GM19468 (cell line): ENCODE data around the gene GPR155.
"Not testable (repeated sequence)": the region's sequence is repeated elsewhere in the genome, so short reads cannot be mapped to it uniquely, and the experiment has no call there.

Experiments
- ATAC-seq: cut with Tn5 transposase; IDR thresholded peaks from one replicate; pipeline ENCODE4 v1.9.1; 2021; ENCODE audit warnings: mild to moderate bottlenecking, moderate library complexity, moderate number of reproducible peaks; ENCODE audit not compliant: unreplicated experiment; ENCODE audit errors: extremely low read depth

The GPR155 gene

DNA sequence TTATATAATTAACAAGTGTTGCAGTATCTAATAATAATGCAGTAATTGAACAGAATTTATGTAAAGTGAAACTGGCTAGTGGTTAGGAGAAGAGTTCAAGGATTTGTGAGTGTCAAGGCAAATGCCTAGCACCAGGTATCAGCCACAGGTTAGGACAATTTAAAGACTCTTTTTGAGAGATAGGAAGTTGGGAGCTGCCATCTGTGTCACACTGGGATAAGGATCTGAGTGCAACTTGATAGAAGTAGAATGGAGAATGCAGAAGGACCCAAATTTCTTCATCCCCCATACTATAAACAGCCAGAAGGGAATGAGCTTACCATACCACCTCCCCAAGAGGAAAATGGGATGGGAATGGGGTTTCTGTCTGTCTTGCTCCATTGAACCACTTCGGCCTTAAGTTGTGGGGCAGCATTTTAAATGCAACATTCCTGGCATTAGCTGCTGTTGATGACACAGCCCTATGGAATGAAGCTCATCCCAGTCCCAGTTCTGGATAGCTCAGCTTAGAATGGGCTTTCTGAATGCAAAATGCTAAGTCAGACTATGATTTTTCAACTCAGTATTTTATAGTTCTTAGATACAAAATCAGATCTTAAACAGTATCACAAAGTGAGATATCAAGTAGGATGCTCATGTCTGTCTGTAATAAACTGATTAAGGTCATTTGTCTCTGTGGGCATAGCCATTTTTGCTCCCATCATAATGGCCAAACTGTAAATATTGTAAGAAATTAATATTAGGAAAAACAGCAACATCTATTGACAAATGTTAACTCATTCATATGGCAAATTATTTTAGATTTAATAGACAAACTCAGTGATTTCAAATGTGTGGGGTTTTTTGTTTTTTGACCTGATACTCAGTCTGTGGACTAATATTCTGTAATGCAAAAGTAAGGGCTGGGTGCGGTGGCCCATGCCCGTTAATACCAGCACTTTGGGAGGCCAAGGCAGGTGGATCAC lies 44.0 kb downstream of the GPR155 start:
- ATAC-seq: no peak

DNA sequence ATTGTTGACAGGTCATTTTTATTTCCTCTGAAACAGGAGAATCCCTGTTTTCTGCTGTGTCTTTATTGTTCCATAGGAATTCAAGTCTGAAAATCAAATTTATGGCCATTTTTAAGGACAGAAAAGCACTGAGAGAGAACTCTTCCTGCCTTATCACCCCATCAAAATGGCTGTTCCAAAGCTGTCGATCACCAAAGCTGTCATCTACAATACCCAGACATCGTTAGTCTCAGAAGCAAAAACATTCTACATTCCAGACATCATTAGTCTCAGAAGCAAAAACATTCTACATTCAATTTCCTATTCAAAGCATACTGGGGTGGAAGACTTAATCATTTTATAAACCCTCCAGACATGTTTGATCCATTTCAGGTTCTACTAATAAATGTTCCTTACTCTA lies 46.9 kb downstream of the GPR155 start:
- no peak for ATAC-seq

GRCh38 chr2:174439323-174439722 lies 47.5 kb downstream of the GPR155 start:
- no peak for ATAC-seq

DNA sequence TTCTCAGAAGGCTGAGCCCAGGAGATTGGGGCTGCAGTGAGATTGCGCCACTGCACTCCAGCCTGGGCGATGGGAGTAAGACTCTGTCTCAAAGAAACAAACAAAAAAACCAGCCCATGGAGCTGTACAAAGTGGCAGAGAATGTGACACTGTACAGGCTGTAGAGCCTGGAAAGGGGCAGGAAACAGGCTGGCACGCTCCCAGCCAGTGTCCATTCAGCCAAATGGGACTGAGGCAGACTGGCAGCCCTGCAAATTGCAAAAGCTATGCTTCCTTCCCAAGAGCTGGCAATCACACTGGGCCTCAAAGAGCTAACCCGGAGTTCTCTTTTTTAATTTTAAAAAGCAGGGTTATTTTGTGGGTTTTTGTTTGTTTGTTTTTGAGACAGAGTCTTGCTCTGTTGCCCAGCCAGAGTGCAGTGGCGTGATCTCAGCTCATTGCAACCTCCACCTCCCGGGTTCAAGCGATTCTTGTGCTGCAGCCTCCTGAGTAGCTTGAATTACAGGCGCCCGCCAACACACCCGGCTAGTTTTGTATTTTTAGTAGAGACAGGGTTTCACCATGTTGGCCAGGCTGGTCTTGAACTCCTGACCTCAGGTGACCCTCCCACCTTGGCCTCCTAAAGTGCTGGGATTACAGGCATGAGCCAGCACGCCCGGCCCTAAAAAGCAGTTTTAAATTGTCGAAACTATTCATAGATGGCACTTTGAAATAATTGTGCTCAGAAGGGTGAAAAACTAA lies 48.5 kb downstream of the GPR155 start:
- ATAC-seq: no peak

DNA sequence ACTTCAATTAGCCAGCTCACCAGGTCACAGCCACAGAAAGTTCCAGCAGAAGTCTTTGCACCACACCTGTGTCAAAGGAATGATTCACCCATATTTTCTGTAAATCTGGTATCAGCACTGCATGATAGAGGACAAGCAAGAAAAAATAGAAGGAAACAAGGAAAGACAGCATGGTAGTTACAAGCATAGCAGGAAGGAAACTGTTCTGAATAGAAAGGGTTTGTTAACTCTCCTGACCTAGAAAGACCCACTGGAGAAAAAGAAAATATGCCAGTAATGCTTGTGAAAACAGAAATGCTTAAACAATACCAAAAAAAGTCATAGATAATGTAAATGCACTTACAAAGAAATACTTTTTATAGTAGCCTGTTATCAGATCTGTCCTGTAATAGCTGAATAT lies 50.5 kb downstream of the GPR155 start:
- ATAC-seq: no peak

DNA sequence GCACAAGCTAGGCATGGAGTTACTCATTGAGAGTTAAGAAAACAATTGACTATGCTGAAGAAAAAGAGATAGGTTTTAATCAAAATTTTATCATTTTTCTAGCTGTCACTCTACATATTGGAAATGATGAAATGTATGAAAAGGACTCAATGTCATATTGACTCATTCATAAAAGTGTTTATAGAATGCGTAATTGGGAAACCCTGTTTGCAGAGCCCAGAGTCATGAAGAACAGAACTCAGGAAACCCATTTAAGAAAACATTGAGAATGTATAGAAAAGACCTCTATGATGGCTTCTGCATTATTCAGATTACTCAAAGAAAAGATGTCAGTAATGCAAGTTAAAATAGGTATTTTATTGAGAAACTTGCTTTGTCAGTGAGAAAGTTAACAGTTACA lies 54.9 kb downstream of the GPR155 start:
- ATAC-seq: no peak

DNA sequence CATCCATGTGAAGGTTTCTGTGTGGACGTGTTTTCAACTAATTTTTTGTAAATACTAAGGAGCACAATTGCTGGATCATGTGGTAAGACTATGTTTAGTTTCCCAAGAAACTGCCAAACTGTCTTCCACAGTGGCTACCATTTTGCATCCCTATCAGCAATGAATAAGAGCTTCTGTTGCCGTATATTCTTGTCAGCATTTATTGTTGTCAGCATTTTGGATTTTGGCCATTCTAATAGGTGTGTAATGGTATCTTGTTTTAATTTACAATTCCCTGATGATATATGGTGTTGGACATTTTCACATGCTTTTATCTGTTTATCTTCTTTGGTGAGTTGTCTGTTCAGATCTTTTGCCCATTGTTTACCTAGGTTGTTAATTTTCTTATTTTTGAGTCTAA lies 56.8 kb downstream of the GPR155 start:
- no peak for ATAC-seq

- no peak for ATAC-seq
Observed at GRCh38 chr2:174428214-174428613, 58.6 kb downstream of the GPR155 start.

DNA sequence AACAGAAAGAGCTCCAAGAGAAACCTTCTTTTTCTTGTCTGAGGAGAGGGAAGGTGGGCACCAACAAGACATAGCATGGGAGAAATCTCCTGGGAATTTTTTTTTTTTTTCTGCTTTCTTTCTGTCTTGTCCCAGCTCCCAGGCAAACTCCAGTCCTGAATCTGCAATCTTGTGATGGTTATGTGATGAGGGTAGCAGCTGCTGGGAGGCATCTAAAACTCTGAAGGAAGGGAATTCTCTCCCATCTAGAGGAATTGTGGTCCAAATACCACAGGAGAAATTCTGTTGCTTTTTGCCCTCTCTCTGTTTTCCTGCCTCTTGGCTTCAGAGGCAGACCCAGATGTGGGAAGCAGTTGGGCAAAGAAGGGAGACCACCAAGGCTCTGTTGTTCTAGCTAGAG lies 74.6 kb downstream of the GPR155 start:
- ATAC-seq: no peak

GRCh38 chr2:174410039-174410438 lies 76.8 kb downstream of the GPR155 start:
- not testable (repeated sequence) for ATAC-seq

GRCh38 chr2:174403628-174404027 lies 83.2 kb downstream of the GPR155 start:
- ATAC-seq: no peak

DNA sequence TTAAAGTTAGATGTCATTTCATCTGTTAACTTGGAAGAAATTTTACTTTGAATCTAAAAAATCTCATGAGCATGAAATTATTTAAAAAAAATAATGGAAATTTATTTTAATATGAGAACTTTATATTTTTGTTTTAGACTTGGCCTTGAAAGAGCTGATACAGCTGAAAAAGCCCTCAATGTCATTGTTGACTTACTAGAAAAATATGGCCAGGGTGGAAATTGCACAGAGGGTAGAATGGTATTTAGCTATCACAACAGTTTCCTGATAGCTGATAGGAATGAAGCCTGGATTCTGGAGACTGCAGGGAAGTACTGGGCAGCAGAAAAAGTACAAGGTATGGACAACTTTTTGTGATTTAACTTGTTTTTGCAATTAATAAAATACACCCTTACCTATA lies 86.0 kb downstream of the GPR155 start:
- ATAC-seq: no peak

DNA sequence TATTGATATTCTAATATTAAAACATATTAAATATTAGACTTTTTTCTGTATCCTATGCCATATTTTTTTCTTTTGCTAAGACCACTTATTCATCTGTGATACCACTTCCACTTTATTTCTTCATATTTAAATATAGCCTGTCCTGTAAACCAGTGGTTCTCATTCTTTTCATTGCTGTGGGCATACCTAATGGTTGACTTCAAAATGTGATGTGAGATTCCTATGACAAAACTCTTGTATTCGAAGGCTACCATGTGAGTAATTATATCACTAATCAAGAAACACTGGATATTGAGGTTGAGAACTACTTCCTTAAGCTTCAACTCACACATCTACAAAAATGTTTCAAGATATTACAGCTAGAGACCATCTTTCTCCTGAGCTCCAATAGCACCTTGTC lies 87.7 kb downstream of the GPR155 start:
- no peak for ATAC-seq

DNA sequence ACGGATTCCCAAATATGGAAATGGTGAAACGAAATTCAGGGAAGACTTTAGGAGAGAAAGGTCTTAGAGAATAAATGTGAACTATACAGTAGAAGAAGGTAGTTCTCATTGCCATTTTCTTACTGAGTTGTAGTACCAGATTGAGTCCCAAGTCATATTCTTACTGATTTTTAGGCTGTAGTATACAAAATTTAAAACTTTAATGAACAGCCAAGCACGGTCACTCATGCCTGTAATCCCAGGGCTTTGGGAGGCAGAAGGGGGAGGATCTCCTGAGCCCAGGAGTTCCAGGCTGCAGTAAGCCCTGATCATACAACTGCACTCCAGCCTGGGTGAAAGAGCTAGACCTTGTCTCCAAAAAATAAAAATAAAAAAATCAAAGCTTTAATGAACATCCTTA lies 89.1 kb downstream of the GPR155 start:
- no peak for ATAC-seq

GRCh38 chr2:174395969-174396630 lies 90.7 kb downstream of the GPR155 start:
- ATAC-seq: no peak

DNA sequence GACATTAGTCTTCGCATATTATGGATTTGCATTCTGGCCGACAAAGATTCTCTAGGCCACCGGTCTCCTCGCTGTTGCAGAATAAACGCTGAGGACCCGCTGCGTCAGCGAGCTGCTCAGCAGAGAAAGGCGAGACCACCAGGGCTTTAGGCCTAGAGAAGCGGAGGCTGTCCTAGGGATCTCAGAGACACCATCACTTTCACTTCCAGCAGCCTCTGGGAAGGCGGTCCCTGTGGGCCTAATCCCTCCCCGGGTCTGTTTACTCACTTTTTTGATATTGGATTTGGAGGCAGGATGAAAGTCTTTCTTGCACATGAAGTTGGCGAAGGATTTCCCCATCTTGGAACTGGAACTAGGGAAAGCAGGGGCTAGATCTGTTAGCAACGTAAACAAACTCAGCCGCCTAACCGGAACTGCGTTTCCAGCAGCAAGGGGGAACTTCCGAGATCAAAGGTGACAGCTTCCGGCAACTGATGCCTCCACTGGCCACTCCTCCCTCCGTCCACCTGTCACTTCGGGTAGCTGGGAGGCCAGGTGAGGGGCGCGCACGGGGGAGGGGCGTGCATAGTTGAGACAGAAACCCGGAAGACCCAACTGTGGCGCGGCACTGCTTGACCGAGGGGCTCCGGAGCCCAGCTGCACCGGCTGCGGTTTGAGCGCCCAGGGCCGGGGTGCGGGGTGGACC lies 91.4 kb downstream of the GPR155 start, which contains the start of gene SCRN3:
SCRN3 (plus strand) TSS at position 447 of the 685 bp plus-strand sequence. CDS start 2,554 bp downstream, outside the sequence.
- peak; percentile 68 for ATAC-seq

DNA sequence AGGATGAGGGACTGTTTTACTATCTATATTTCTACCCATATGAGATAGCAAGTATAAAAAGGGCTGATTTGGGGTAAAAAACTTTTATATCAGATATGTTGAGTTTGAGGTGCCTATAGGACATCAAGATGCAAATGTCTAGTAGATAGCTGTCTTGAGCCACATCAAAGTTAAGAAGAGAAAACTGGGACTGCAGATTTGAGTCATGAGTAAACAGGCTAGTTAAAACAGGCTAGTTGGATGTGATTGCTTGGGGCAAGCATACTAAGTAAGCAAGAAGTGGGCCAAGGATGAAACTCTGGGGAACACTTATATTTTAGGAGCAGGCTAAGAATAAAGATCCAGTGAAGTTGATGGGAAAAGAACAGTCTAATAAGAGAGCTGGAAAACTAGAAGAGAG lies 94.1 kb downstream of the GPR155 start:
- no peak for ATAC-seq

DNA sequence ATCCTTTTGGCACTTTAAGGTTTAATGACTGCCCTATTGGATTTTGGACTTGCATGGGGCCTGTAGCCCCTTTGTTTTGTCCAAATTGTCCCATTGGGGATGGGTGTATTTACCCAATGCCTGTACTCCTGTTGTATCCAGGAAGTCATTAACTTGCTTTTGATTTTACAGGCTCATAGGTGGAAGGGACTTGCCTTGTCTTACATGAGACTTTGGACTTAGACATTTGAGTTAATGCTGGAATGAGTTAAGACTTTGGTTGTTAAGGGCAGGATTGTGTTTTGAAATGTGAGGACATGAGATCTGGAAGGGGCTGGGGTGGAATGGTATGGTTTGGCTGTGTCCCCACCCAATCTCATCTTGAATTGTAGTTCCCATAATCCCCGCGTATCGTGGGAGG lies 96.5 kb downstream of the GPR155 start:
- ATAC-seq: not testable (repeated sequence)

DNA sequence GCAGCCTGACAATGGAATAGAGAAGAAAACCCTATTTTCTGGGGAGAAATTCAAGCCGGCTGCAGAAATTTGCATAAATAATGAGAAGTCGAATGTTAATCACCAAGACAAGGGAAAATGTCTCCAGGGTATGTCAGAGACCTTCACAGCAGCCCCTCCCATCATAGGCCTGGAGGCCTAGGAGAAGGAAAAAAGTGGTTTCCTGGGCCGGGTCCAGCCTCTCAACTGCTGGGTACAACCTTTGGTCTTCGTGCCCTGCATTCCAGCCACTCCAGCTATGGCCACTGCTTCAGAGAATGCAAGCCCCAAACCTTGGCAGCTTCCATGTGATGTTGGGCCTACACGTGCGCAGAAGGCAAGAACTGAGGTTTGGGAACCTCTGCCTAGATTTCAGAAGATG lies 97.3 kb downstream of the GPR155 start:
- no peak for ATAC-seq

DNA sequence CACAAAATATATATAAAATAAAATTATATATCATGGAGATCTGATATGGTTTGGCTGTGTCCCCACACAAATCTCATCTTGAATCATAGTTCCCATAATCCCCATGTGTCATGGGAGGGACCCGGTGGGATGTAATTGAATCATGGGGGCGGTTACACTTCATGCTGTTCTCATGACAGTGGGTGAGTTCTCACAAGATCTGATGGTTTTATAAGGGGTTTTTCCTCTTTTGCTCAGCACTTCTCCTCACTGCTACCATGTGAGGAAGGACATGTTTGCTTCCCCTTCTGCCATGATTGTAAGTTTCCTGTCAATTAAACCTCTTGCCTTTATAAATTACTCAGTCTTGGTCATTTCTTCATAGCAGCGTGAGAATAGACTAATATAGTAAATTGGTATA lies 98.1 kb downstream of the GPR155 start:
- ATAC-seq: not testable (repeated sequence)
